Measurements from ENCODE around the gene HS6ST3.

The HS6ST3 gene

GRCh38 chr13:96544957-96545356 is 455.1 kb downstream of the HS6ST3 start:
- no peaks in the 10 kb centered on the region for H3K36me3 ChIP-seq (ENCODE audit: control insufficient read depth in 2 of 2, insufficient read depth in 2 of 2, low read length in 2 of 2)
- H3K9ac ChIP-seq (ENCODE audit: low read depth in 1 of 2, low read length in 2 of 2) = no peak overlapping the region
- no peaks in the 10 kb centered on the region for H3K27me3 ChIP-seq (ENCODE audit: control insufficient read depth in 2 of 2, insufficient read depth in 2 of 2, low read length in 2 of 2)
- H3K27ac ChIP-seq (ENCODE audit: low read depth in 2 of 2, low read length in 2 of 2) = no peak overlapping the region
- no peaks in the 10 kb centered on the region for H3K9me3 ChIP-seq (ENCODE audit: control insufficient read depth in 2 of 2, low read length in 2 of 2)
- H3K4me1 ChIP-seq (ENCODE audit: control insufficient read depth in 2 of 2, insufficient read depth in 2 of 2, low read length in 2 of 2) = no peaks in the 10 kb centered on the region
- H3K4me3 ChIP-seq (ENCODE audit: low read length in 2 of 2) = no peak overlapping the region

GRCh38 chr13:96546463-96546862 is 456.6 kb downstream of the HS6ST3 start:
- Histone ChIP-seq H3K27me3 (ENCODE audit: control insufficient read depth in 2 of 2, insufficient read depth in 2 of 2, low read length in 2 of 2) (no peaks in the 10 kb centered on the region), H3K27ac (ENCODE audit: low read depth in 2 of 2, low read length in 2 of 2) (no peak overlapping the region), H3K4me1 (ENCODE audit: control insufficient read depth in 2 of 2, insufficient read depth in 2 of 2, low read length in 2 of 2) (no peaks in the 10 kb centered on the region), H3K36me3 (ENCODE audit: control insufficient read depth in 2 of 2, insufficient read depth in 2 of 2, low read length in 2 of 2) (no peaks in the 10 kb centered on the region), H3K9ac (ENCODE audit: low read depth in 1 of 2, low read length in 2 of 2) (no peak overlapping the region), H3K4me3 (ENCODE audit: low read length in 2 of 2) (no peak overlapping the region), H3K9me3 (ENCODE audit: control insufficient read depth in 2 of 2, low read length in 2 of 2) (no peaks in the 10 kb centered on the region)

DNA sequence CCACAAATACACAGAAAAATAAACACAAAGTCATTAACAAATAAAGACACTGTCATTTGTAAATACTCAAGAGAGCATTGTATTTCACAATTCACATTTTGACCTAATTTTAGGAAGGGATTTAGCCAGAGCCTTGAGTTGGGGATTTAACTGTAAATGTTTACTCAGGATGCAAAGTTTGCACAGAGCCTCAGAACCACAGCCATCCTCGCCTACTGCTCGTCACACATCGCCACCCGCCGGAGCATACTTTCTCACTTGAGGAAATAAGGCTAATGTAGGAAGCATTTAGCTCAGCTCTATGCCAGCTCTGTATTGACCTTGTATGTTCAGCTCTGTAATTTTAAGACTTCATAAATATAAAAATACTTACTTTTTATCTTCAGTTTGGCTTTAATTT is 461.6 kb downstream of the HS6ST3 start:
- Histone ChIP-seq H3K4me3 (ENCODE audit: low read length in 2 of 2) (no peak overlapping the region), H3K4me1 (ENCODE audit: control insufficient read depth in 2 of 2, insufficient read depth in 2 of 2, low read length in 2 of 2) (no peaks in the 10 kb centered on the region), H3K27me3 (ENCODE audit: control insufficient read depth in 2 of 2, insufficient read depth in 2 of 2, low read length in 2 of 2) (no peaks in the 10 kb centered on the region), H3K27ac (ENCODE audit: low read depth in 2 of 2, low read length in 2 of 2) (no peak overlapping the region), H3K36me3 (ENCODE audit: control insufficient read depth in 2 of 2, insufficient read depth in 2 of 2, low read length in 2 of 2) (no peaks in the 10 kb centered on the region), H3K9ac (ENCODE audit: low read depth in 1 of 2, low read length in 2 of 2) (no peak overlapping the region), H3K9me3 (ENCODE audit: control insufficient read depth in 2 of 2, low read length in 2 of 2) (no peaks in the 10 kb centered on the region)

- H3K36me3 ChIP-seq (ENCODE audit: control insufficient read depth in 2 of 2, insufficient read depth in 2 of 2, low read length in 2 of 2) = no peaks in the 10 kb centered on the region
- no peak overlapping the region for H3K9ac ChIP-seq (ENCODE audit: low read depth in 1 of 2, low read length in 2 of 2)
- H3K27me3 ChIP-seq (ENCODE audit: control insufficient read depth in 2 of 2, insufficient read depth in 2 of 2, low read length in 2 of 2) = no peaks in the 10 kb centered on the region
- H3K4me3 ChIP-seq (ENCODE audit: low read length in 2 of 2) = no peak overlapping the region
- H3K9me3 ChIP-seq (ENCODE audit: control insufficient read depth in 2 of 2, low read length in 2 of 2) = no peaks in the 10 kb centered on the region
- no peaks in the 10 kb centered on the region for H3K4me1 ChIP-seq (ENCODE audit: control insufficient read depth in 2 of 2, insufficient read depth in 2 of 2, low read length in 2 of 2)
- H3K27ac ChIP-seq (ENCODE audit: low read depth in 2 of 2, low read length in 2 of 2) = no peak overlapping the region
These were observed 462.7 kb downstream of the HS6ST3 start for GRCh38 chr13:96552559-96552958.

DNA sequence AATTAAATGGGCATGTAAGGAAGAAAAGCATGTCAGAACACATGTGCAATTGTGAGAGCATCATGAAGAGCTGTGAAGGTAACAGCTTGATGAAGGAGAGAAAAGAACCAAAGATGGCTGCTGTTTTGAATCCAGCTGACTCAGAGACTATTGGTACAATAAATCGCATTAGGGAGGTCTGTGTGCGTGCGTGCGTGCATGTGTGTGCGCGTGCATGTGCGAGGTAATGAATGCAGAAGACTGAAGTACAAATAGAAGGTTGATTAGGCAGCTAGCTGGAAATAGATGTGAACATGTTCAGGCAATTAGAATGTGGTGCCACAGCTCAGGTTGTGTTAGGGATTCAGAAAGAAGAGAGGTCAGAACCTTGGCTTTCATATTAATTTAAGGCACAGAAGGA is 463.9 kb downstream of the HS6ST3 start:
- Histone ChIP-seq H3K4me1 (ENCODE audit: control insufficient read depth in 2 of 2, insufficient read depth in 2 of 2, low read length in 2 of 2) (no peaks in the 10 kb centered on the region), H3K9me3 (ENCODE audit: control insufficient read depth in 2 of 2, low read length in 2 of 2) (no peaks in the 10 kb centered on the region), H3K4me3 (ENCODE audit: low read length in 2 of 2) (no peak overlapping the region), H3K27me3 (ENCODE audit: control insufficient read depth in 2 of 2, insufficient read depth in 2 of 2, low read length in 2 of 2) (no peaks in the 10 kb centered on the region), H3K36me3 (ENCODE audit: control insufficient read depth in 2 of 2, insufficient read depth in 2 of 2, low read length in 2 of 2) (no peaks in the 10 kb centered on the region), H3K9ac (ENCODE audit: low read depth in 1 of 2, low read length in 2 of 2) (no peak overlapping the region), H3K27ac (ENCODE audit: low read depth in 2 of 2, low read length in 2 of 2) (no peak overlapping the region)

- no peaks in the 10 kb centered on the region for H3K4me1 ChIP-seq (ENCODE audit: control insufficient read depth in 2 of 2, insufficient read depth in 2 of 2, low read length in 2 of 2)
- no peak overlapping the region for H3K27ac ChIP-seq (ENCODE audit: low read depth in 2 of 2, low read length in 2 of 2)
These were observed 483.7 kb downstream of the HS6ST3 start for GRCh38 chr13:96573563-96573962.

DNA sequence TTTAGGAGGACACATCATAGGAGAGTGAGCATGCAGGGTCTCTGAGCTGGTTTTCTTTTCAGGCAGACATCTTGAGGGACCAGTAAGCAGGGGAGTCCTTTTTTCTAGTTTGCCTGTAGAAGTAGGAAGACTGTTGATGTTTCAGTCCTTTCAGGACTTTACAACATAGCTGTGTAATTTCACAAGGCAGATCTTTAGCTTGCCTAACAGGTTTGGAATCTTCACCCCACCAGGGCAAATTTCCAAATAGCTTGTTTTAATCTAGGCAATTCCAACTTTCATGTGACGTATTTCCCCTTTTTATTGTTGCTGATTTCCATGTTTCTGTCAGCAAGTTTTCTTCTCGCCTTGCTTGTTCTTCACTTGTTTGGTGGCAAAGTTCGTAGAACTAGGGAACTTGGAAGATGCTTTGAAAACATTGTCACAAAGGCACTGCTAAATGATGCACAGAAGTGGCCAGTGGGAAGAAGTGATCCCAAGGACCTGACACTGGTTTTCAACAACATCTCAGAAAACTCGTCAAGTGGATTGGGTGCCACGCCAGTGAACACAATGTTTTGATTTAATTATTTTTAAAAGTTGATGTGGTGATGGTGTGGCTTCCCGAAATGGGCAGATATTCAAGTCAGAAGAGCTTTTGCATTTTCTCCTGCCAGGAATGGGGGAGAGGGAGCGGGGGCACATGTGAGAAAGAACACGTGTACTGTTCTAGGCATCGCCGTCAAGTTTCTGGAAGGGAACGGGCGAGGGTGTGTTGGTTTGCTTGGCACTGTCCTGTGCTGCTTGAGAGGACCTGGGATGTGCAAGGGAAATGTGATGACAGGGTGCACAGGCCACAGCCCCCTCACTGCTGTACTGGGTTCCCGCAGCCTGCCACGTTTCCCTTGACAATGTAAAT is 485.8 kb downstream of the HS6ST3 start:
- H3K4me3 ChIP-seq (ENCODE audit: low read length in 2 of 2) = no peak overlapping the region
- H3K27ac ChIP-seq (ENCODE audit: low read depth in 2 of 2, low read length in 2 of 2) = no peak overlapping the region
- H3K9ac ChIP-seq (ENCODE audit: low read depth in 1 of 2, low read length in 2 of 2) = no peak overlapping the region
- H3K4me1 ChIP-seq (ENCODE audit: control insufficient read depth in 2 of 2, insufficient read depth in 2 of 2, low read length in 2 of 2) = no peaks in the 10 kb centered on the region
- H3K27me3 ChIP-seq (ENCODE audit: control insufficient read depth in 2 of 2, insufficient read depth in 2 of 2, low read length in 2 of 2) = no peaks in the 10 kb centered on the region
- H3K9me3 ChIP-seq (ENCODE audit: control insufficient read depth in 2 of 2, low read length in 2 of 2) = no peaks in the 10 kb centered on the region
- H3K36me3 ChIP-seq (ENCODE audit: control insufficient read depth in 2 of 2, insufficient read depth in 2 of 2, low read length in 2 of 2) = no peaks in the 10 kb centered on the region

More at GRCh38 chr13:96573563-96573962, 483.7 kb downstream of the HS6ST3 start:
- Histone ChIP-seq H3K36me3 (ENCODE audit: control insufficient read depth in 2 of 2, insufficient read depth in 2 of 2, low read length in 2 of 2) (no peaks in the 10 kb centered on the region), H3K27me3 (ENCODE audit: control insufficient read depth in 2 of 2, insufficient read depth in 2 of 2, low read length in 2 of 2) (no peaks in the 10 kb centered on the region), H3K4me3 (ENCODE audit: low read length in 2 of 2) (no peak overlapping the region), H3K9ac (ENCODE audit: low read depth in 1 of 2, low read length in 2 of 2) (no peak overlapping the region), H3K9me3 (ENCODE audit: control insufficient read depth in 2 of 2, low read length in 2 of 2) (no peaks in the 10 kb centered on the region)

DNA sequence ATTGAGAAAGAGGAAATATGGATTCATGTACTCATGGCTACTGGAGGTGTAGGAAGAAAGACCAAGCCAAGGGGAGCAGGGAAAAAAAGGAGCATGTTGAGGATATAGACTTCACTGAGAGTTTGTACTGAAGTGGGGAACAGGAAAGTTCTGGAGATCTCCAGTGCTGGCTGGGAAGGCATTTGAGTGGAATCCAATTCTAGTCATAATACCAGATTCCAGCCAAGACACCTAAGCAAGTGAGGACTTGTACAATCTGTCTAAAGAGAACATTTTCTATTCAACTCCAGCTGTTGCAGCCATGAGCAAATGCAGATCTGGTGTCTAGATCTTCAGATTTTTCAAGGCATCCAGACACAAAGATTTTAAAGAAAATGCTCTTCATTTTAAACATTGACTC is 491.8 kb downstream of the HS6ST3 start:
- Histone ChIP-seq H3K36me3 (ENCODE audit: control insufficient read depth in 2 of 2, insufficient read depth in 2 of 2, low read length in 2 of 2) (no peaks in the 10 kb centered on the region), H3K27me3 (ENCODE audit: control insufficient read depth in 2 of 2, insufficient read depth in 2 of 2, low read length in 2 of 2) (no peaks in the 10 kb centered on the region), H3K9ac (ENCODE audit: low read depth in 1 of 2, low read length in 2 of 2) (no peak overlapping the region), H3K4me1 (ENCODE audit: control insufficient read depth in 2 of 2, insufficient read depth in 2 of 2, low read length in 2 of 2) (no peaks in the 10 kb centered on the region), H3K9me3 (ENCODE audit: control insufficient read depth in 2 of 2, low read length in 2 of 2) (no peaks in the 10 kb centered on the region), H3K27ac (ENCODE audit: low read depth in 2 of 2, low read length in 2 of 2) (no peak overlapping the region), H3K4me3 (ENCODE audit: low read length in 2 of 2) (no peak overlapping the region)

- Histone ChIP-seq H3K27ac (ENCODE audit: low read depth in 2 of 2, low read length in 2 of 2) (no peak overlapping the region), H3K36me3 (ENCODE audit: control insufficient read depth in 2 of 2, insufficient read depth in 2 of 2, low read length in 2 of 2) (no peaks in the 10 kb centered on the region), H3K27me3 (ENCODE audit: control insufficient read depth in 2 of 2, insufficient read depth in 2 of 2, low read length in 2 of 2) (no peaks in the 10 kb centered on the region), H3K9ac (ENCODE audit: low read depth in 1 of 2, low read length in 2 of 2) (no peak overlapping the region), H3K4me3 (ENCODE audit: low read length in 2 of 2) (no peak overlapping the region), H3K4me1 (ENCODE audit: control insufficient read depth in 2 of 2, insufficient read depth in 2 of 2, low read length in 2 of 2) (no peaks in the 10 kb centered on the region), H3K9me3 (ENCODE audit: control insufficient read depth in 2 of 2, low read length in 2 of 2) (no peaks in the 10 kb centered on the region)
These were observed 525.3 kb downstream of the HS6ST3 start for GRCh38 chr13:96615252-96615651.

DNA sequence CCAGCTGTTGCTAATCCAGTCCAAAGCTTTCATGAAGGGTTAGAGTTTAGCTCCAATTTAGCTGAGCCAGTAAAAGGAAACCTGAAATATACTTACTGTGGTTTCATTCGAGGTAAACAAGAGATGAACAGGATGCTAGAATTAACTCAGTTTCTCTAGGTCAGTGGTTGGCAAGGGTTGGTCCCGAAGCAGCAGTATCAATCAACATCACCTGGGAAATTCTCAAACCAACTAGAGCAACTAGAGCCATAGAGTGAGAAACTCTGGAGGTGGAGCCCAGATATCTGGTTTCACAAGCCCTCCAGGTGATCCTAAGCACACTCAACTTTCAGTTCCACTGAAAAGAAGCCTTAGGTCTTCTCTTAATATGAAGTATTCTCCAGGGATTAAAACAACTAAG is 527.6 kb downstream of the HS6ST3 start:
- Histone ChIP-seq H3K4me1 (ENCODE audit: control insufficient read depth in 2 of 2, insufficient read depth in 2 of 2, low read length in 2 of 2) (no peaks in the 10 kb centered on the region), H3K27ac (ENCODE audit: low read depth in 2 of 2, low read length in 2 of 2) (no peak overlapping the region), H3K36me3 (ENCODE audit: control insufficient read depth in 2 of 2, insufficient read depth in 2 of 2, low read length in 2 of 2) (no peaks in the 10 kb centered on the region), H3K9me3 (ENCODE audit: control insufficient read depth in 2 of 2, low read length in 2 of 2) (no peaks in the 10 kb centered on the region), H3K27me3 (ENCODE audit: control insufficient read depth in 2 of 2, insufficient read depth in 2 of 2, low read length in 2 of 2) (no peaks in the 10 kb centered on the region), H3K9ac (ENCODE audit: low read depth in 1 of 2, low read length in 2 of 2) (no peak overlapping the region), H3K4me3 (ENCODE audit: low read length in 2 of 2) (no peak overlapping the region)
